Esophagus muscularis mucosa (tissue), 4 donors: ENCODE results near the gene BZW1. TPM values are rescaled to one million over a fixed set of nuclear protein-coding genes. Genes with fewer than 3 reads are reported as not detected.

ENCODE experiments used
- DNase-seq: peaks from one replicate; pipeline ENCODE4 v3.0.0-alpha.2; 2017; ENCODE audit errors: extremely low spot score
- H3K27ac ChIP-seq, 4 donors: fragments of 200-600 bp; sonication (generic); replicated peaks in 1 of 4; 1 replicate in 3 of 4; 2 replicates in 1 of 4; pipeline ENCODE4 v1.5.1; 2016 to 2019; ENCODE audit warnings: mild to moderate bottlenecking in 1 of 4
- H3K27me3 ChIP-seq, 4 donors: fragments of 200-600 bp; sonication (generic); one replicate each; pipeline versions ENCODE4 v1.5.1 to v1.6.0; 2016 to 2019
- H3K36me3 ChIP-seq, 4 donors: fragments of 200-600 bp; sonication (generic); one replicate each; pipeline ENCODE4 v1.5.1; 2016 to 2019
- H3K4me1 ChIP-seq, 4 donors: fragments of 200-600 bp; sonication (generic); one replicate each; pipeline ENCODE4 v1.5.1; 2016 to 2019
- H3K4me3 ChIP-seq, 4 donors: fragments of 200-600 bp; sonication (generic); 1 replicate in 2 of 4; 2 replicates in 2 of 4; pipeline ENCODE4 v1.5.1; 2016 to 2019; ENCODE audit warnings: mild to moderate bottlenecking in 4 of 4, moderate library complexity in 1 of 4
- H3K9me3 ChIP-seq, 4 donors: fragments of 200-600 bp; sonication (generic); 1 replicate in 3 of 4; 2 replicates in 1 of 4; pipeline ENCODE4 v1.5.1; 2016 to 2019
- EP300 ChIP-seq: sonication (generic); formaldehyde crosslinking; IDR thresholded peaks from one replicate; pipeline ENCODE4 v1.6.1; 2017; ENCODE audit warnings: antibody characterized with exemption
- POLR2A ChIP-seq: fragments of 450-650 bp; IDR thresholded peaks from one replicate; pipeline ENCODE4 v1.6.1; 2017; ENCODE audit warnings: antibody characterized with exemption, moderate library complexity, mild to moderate bottlenecking, low read depth
- POLR2AphosphoS5 ChIP-seq, 2 donors: sonication (generic); formaldehyde crosslinking; IDR thresholded peaks; one replicate each; pipeline ENCODE4 v1.6.1; 2017; ENCODE audit warnings: antibody characterized with exemption in 2 of 2
- WGBS: methylation state at CpG from one replicate; pipeline ENCODE4 v1.1.5; 2018; 5-methylcytosine and 5-hydroxymethylcytosine counted together
- intact Hi-C: fragments of 100-400 bp; cut with DNase I; formaldehyde crosslinking; loops from one replicate; pipeline ENCODE4 v1.15.1; 2023
- total RNA-seq, 4 donors: library from RNA; depleted of rRNA; stranded (reverse); fragments of >200 nt; gene quantifications; one replicate each; pipeline versions ENCODE4 v1.1.0 to v1.2.1, GENCODE V29; 2016
- TF ChIP-seq, protein P1 (sequence below), 3 experiments: fragments of 200-600 bp in 2 of 3; fragments of 450-650 bp in 1 of 3; sonication (generic) in 2 of 3; IDR thresholded peaks; one replicate each; pipeline ENCODE4 v1.5.1; 2017 to 2019; ENCODE audit warnings: antibody characterized with exemption in 3 of 3, mild to moderate bottlenecking in 2 of 3, moderate library complexity in 1 of 3

BZW1 gene
- total RNA-seq, 4 donors from 2014 or later, result 262 to 444 (median 376) TPM

DNA sequence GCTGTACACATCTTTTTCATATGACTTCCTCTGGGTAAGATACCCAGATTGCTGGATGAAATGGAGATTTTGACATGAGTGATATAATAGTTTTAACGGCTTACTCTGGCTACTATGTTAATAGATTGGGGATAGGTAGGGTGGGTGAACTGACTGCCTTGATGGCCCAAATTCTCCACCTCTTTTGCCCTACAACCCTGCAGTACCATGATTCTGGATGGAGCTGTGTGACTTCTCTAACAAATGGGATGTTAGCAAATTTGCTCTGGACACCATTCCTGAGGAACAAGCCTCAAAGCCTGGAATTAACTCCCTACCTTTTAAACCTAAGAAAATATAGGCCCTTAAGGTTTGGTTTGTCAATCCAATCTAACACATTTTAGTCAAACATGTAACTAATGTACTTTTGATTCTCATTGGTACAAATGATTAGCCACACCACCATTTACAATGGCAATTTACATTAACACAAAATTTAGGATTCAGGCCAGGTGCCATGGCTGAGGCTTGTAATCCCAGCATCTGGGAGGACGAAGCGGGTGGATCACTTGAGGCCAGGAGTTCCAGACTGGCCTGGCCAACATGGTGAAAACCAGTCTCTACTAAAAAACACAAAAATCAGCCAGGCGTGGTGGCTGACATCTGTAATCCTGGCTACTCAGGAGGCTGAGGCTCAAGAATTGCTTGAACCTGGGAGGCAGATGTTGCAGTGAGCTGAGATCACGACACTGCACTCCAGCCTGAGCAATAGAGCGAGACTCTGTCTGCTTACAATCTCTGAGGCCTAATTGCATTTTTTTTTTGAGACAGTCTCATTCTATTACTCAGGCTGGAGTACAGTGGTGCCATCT is 39.9 kb downstream of the BZW1 start:
- peak overlapping the region in 1 of 4 donors; percentile 15 for H3K27ac ChIP-seq
- no peak overlapping the region for H3K4me3 ChIP-seq
- H3K36me3 ChIP-seq, result peaks cover 60 to 65% (median 63%) of the 10 kb centered on the region in 4 donors
- H3K9me3 ChIP-seq, result no peaks in the 10 kb centered on the region
- no peak for DNase-seq
- peaks cover 4 to 23% (median 13%) of the 10 kb centered on the region in 4 donors for H3K4me1 ChIP-seq
- TF ChIP-seq, protein P1, sequence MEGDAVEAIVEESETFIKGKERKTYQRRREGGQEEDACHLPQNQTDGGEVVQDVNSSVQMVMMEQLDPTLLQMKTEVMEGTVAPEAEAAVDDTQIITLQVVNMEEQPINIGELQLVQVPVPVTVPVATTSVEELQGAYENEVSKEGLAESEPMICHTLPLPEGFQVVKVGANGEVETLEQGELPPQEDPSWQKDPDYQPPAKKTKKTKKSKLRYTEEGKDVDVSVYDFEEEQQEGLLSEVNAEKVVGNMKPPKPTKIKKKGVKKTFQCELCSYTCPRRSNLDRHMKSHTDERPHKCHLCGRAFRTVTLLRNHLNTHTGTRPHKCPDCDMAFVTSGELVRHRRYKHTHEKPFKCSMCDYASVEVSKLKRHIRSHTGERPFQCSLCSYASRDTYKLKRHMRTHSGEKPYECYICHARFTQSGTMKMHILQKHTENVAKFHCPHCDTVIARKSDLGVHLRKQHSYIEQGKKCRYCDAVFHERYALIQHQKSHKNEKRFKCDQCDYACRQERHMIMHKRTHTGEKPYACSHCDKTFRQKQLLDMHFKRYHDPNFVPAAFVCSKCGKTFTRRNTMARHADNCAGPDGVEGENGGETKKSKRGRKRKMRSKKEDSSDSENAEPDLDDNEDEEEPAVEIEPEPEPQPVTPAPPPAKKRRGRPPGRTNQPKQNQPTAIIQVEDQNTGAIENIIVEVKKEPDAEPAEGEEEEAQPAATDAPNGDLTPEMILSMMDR (IDR thresholded peaks at IDR 0.05), result no peak
- no peak for TF ChIP-seq POLR2A
- no peak for TF ChIP-seq EP300
- no peak for TF ChIP-seq POLR2AphosphoS5 (IDR thresholded peaks at IDR 0.05)
- intact Hi-C loops, result no loop called here
- H3K27me3 ChIP-seq, result no peaks in the 10 kb centered on the region
- 96% methylated on average over 6 of the region's 6 CpGs for WGBS

DNA sequence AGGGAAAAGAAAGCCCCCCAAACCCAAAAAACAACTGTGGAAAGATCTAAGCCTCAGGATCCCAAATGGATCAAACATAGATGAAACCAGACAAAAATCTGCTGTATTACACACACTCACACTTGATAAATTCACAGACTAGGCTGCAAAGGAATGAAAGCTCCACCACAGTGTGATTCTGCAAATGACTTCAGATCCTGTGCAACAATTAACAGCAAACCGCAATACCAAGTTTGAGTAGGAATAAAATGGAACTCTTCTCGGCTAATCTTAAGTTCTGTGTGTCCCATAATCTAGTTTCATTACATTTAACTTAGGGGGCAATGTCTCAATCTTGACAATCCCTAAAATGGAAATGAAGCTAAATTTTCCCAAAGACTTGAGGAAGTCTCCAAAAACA is 40.9 kb downstream of the BZW1 start:
- Histone ChIP-seq H3K4me3 (no peak overlapping the region), H3K36me3 (peaks cover 70 to 75% (median 73%) of the 10 kb centered on the region in 4 donors), H3K27ac (no peak overlapping the region), H3K9me3 (no peaks in the 10 kb centered on the region), H3K4me1 (peaks cover 9 to 33% (median 21%) of the 10 kb centered on the region in 4 donors), H3K27me3 (no peaks in the 10 kb centered on the region)
- intact Hi-C loops, result no loop called here
- no peak for DNase-seq
- TF ChIP-seq POLR2AphosphoS5 (IDR thresholded peaks at IDR 0.05) (no peak), EP300 (no peak), POLR2A (no peak)
- TF ChIP-seq, protein P1 (IDR thresholded peaks at IDR 0.05), result no peak
- WGBS, result 88% methylated on average over 2 of the region's 2 CpGs

DNA sequence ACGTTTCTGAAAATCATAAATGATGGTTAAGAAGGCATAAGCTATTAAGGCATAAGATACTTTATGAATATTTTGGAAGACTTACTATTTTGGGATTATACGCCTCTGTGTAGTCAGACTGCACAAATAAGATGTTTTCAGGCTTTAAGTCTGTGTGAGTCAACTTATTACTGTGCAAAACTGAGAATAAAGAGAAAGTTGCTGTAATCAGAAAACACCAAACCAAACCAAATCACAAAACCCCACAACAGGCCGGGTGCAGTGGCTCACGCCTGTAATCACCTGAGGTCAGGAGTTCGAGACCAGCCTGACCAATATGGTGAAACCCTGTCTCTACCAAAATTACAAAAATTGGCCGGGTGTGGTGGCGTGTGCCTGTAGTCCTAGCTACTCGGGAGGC is 45.1 kb downstream of the BZW1 start:
- WGBS, result 83% methylated on average over 8 of the region's 8 CpGs
- Histone ChIP-seq H3K27ac (no peak overlapping the region), H3K4me1 (peaks cover 37 to 74% (median 63%) of the 10 kb centered on the region in 4 donors), H3K4me3 (no peak overlapping the region), H3K36me3 (peaks cover 77 to 90% (median 83%) of the 10 kb centered on the region in 4 donors), H3K27me3 (no peaks in the 10 kb centered on the region), H3K9me3 (no peaks in the 10 kb centered on the region)
- TF ChIP-seq POLR2AphosphoS5 (IDR thresholded peaks at IDR 0.05), result no peak
- TF ChIP-seq EP300, result no peak
- no peak for TF ChIP-seq POLR2A
- intact Hi-C loops, result no loop called here
- DNase-seq, result no peak

DNA sequence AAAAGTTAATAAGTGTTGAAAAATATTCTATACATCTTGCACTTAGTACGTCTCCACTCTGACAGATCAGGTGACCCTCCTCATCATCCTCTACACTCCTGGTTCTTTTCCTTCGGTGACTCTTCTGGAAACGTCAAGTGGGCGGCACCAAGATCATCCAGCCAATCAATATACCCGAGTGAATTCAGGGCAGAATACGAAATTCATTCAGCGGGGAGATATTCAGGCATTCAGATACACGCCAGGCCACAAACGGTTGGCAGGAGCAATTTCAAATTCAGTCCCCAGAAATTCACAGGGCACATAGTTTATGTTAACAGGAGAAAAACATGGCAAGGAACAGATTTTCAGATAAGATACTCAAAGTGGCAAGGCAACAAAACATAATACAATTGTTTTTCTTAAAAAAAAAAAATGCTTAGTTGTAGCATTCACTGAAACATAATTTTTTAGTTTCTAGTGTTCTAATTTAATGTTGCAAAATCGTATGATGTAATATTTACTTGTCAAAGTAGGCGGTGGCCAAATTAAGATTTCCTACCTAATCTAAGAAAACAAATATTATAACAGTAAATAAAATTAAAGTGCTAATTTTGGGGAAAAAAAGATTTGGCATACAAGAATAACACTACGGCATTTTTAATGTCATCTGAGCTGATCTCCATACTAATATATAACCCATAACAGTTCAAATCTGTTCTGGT is 48.5 kb downstream of the BZW1 start:
- H3K4me1 ChIP-seq, result peaks cover 42 to 72% (median 70%) of the 10 kb centered on the region in 4 donors

DNA sequence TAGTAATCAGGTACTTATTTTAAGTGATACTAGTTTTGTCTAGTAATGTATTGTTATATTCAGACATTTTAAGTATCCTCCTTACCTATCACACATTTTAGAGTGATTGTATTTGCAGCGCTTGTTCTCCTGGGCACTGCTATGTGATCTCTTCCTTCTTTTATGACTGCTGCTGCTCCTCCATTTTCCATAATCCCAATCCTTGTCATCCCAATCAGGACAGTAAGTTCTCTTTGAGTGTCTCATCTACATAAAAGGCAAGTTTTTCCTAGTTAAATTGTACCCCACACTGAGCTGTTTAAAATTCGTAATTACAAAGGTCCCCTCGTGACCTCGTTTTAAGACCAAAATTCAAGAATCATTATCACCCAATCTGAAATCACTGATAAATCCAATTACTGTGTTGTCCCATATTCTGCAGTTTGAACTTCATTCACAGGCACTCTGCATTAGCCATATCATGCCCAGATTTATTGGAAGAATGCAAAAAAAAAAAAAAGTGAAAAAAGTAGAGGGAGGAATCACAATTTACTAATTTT is 50.0 kb downstream of the BZW1 start:
- no peaks in the 10 kb centered on the region for H3K9me3 ChIP-seq
- no peak for DNase-seq
- TF ChIP-seq POLR2AphosphoS5 (IDR thresholded peaks at IDR 0.05) (no peak), POLR2A (no peak), EP300 (no peak)
- TF ChIP-seq, protein P1 (IDR thresholded peaks at IDR 0.05), result no peak
- peaks cover 28 to 56% (median 34%) of the 10 kb centered on the region in 4 donors for H3K36me3 ChIP-seq
- peak overlapping the region; percentile 76 to 98 (median 90) for H3K4me3 ChIP-seq
- intact Hi-C loops, result loop anchor here (5.0 kb wide), 1 partner anchor 49 kb away; the partner anchor contains the start of gene BZW1
- H3K4me1 ChIP-seq, result peaks cover 41 to 72% (median 66%) of the 10 kb centered on the region in 4 donors
- H3K27me3 ChIP-seq, result peaks cover 0 to 3% (median 0%) of the 10 kb centered on the region in 4 donors
- 3% methylated on average over 4 of the region's 4 CpGs for WGBS
- peak overlapping the region; percentile 98 to 100 (median 100) for H3K27ac ChIP-seq

More for the DNA sequence above, 48.5 kb downstream of the BZW1 start:
- no peaks in the 10 kb centered on the region for H3K9me3 ChIP-seq
- H3K27ac ChIP-seq, result peak overlapping the region; percentile 55 to 100 (median 99)
- H3K4me3 ChIP-seq, result peak overlapping the region; percentile 76 to 98 (median 90)
- WGBS, result 20% methylated on average over 12 of the region's 12 CpGs
- H3K36me3 ChIP-seq, result peaks cover 43 to 70% (median 49%) of the 10 kb centered on the region in 4 donors
- TF ChIP-seq EP300, result no peak
- TF ChIP-seq POLR2AphosphoS5 (IDR thresholded peaks at IDR 0.05), result peak; percentile 54 to 66
- DNase-seq, result no peak
- intact Hi-C loops, result loop anchor here (5.0 kb wide), 1 partner anchor 48 kb away; the partner anchor contains the start of gene BZW1
- H3K27me3 ChIP-seq, result peaks cover 0 to 3% (median 0%) of the 10 kb centered on the region in 4 donors
